ENCODE results near the gene EXD1. TPM values are rescaled to one million over a fixed set of nuclear protein-coding genes. Genes with fewer than 3 reads are reported as not detected.

EXD1 gene
- polyA plus RNA-seq, 4 donors, result 0.27 TPM; not detected in 3

GRCh38 chr15:41180206-41180789 lies 50.3 kb downstream of the EXD1 start:
- H3K4me1 ChIP-seq (ENCODE audit: control insufficient read depth in 3 of 3, insufficient read depth in 2 of 3, low read depth in 1 of 3, low read length in 2 of 3), result no peaks in the 10 kb centered on the region
- H3K27ac ChIP-seq (ENCODE audit: low read depth in 1 of 3, low read length in 2 of 3), result no peak overlapping the region
- H3K27me3 ChIP-seq (ENCODE audit: control insufficient read depth in 3 of 3, insufficient read depth in 3 of 3, low read length in 3 of 3), result no peaks in the 10 kb centered on the region
- no peak overlapping the region for H3K4me3 ChIP-seq (ENCODE audit: low read depth in 1 of 3, low read length in 3 of 3)
- WGBS, 3 donors, result 79 to 92% (median 91%) methylated on average over 6 of the region's 6 CpGs
- H3K36me3 ChIP-seq (ENCODE audit: control insufficient read depth in 3 of 3, insufficient read depth in 2 of 3, low read depth in 1 of 3, low read length in 3 of 3), result no peaks in the 10 kb centered on the region
- DNase-seq (no peak), FAIRE-seq (no peak)
- no peaks in the 10 kb centered on the region for H3K9me3 ChIP-seq (ENCODE audit: control insufficient read depth in 2 of 2, insufficient read depth in 1 of 2, low read depth in 1 of 2, low read length in 1 of 2)

- FAIRE-seq (no peak), DNase-seq (no peak)
- H3K27me3 ChIP-seq (ENCODE audit: control insufficient read depth in 3 of 3, insufficient read depth in 3 of 3, low read length in 3 of 3), result no peaks in the 10 kb centered on the region
- WGBS, 3 donors, result 75 to 91% (median 78%) methylated on average over 4 of the region's 4 CpGs
- H3K4me3 ChIP-seq (ENCODE audit: low read depth in 1 of 3, low read length in 3 of 3), result no peak overlapping the region
- no peaks in the 10 kb centered on the region for H3K4me1 ChIP-seq (ENCODE audit: control insufficient read depth in 3 of 3, insufficient read depth in 2 of 3, low read depth in 1 of 3, low read length in 2 of 3)
- H3K9me3 ChIP-seq (ENCODE audit: control insufficient read depth in 2 of 2, insufficient read depth in 1 of 2, low read depth in 1 of 2, low read length in 1 of 2), result no peaks in the 10 kb centered on the region
- no peaks in the 10 kb centered on the region for H3K36me3 ChIP-seq (ENCODE audit: control insufficient read depth in 3 of 3, insufficient read depth in 2 of 3, low read depth in 1 of 3, low read length in 3 of 3)
- H3K27ac ChIP-seq (ENCODE audit: low read depth in 1 of 3, low read length in 2 of 3), result no peak overlapping the region
These were observed 60.8 kb downstream of the EXD1 start for GRCh38 chr15:41169781-41170180.

DNA sequence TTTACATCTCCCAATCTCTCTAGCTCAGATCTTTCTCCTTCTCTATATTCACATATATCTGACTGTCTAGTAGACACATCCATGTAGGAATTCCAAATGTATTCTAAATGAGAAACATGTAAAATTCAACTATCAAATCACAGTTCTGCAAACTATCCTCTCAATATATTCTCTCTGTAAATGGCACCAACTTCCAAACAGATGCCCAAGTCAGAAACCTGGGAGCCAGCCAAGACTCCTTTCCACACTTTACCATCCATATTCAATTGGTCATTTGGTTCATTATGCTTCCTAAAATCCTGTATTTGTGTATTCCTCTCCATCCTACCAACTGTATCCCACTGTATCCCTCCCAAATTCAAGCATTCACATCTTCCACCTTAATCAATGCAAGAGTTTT lies 61.5 kb downstream of the EXD1 start:
- DNase-seq, result no peak
- no peaks in the 10 kb centered on the region for H3K27me3 ChIP-seq (ENCODE audit: control insufficient read depth in 3 of 3, insufficient read depth in 3 of 3, low read length in 3 of 3)
- no peaks in the 10 kb centered on the region for H3K9me3 ChIP-seq (ENCODE audit: control insufficient read depth in 2 of 2, insufficient read depth in 1 of 2, low read depth in 1 of 2, low read length in 1 of 2)
- no peaks in the 10 kb centered on the region for H3K4me1 ChIP-seq (ENCODE audit: control insufficient read depth in 3 of 3, insufficient read depth in 2 of 3, low read depth in 1 of 3, low read length in 2 of 3)
- H3K4me3 ChIP-seq (ENCODE audit: low read depth in 1 of 3, low read length in 3 of 3), result no peak overlapping the region
- no peak for FAIRE-seq
- H3K27ac ChIP-seq (ENCODE audit: low read depth in 1 of 3, low read length in 2 of 3), result no peak overlapping the region
- no peaks in the 10 kb centered on the region for H3K36me3 ChIP-seq (ENCODE audit: control insufficient read depth in 3 of 3, insufficient read depth in 2 of 3, low read depth in 1 of 3, low read length in 3 of 3)

- Histone ChIP-seq H3K9me3 (ENCODE audit: control insufficient read depth in 2 of 2, insufficient read depth in 1 of 2, low read depth in 1 of 2, low read length in 1 of 2) (no peaks in the 10 kb centered on the region), H3K4me1 (ENCODE audit: control insufficient read depth in 3 of 3, insufficient read depth in 2 of 3, low read depth in 1 of 3, low read length in 2 of 3) (no peaks in the 10 kb centered on the region), H3K36me3 (ENCODE audit: control insufficient read depth in 3 of 3, insufficient read depth in 2 of 3, low read depth in 1 of 3, low read length in 3 of 3) (no peaks in the 10 kb centered on the region), H3K4me3 (ENCODE audit: low read depth in 1 of 3, low read length in 3 of 3) (no peak overlapping the region), H3K27me3 (ENCODE audit: control insufficient read depth in 3 of 3, insufficient read depth in 3 of 3, low read length in 3 of 3) (no peaks in the 10 kb centered on the region), H3K27ac (ENCODE audit: low read depth in 1 of 3, low read length in 2 of 3) (no peak overlapping the region)
- no peak for FAIRE-seq
- WGBS, 3 donors, result 69 to 81% (median 71%) methylated on average over 1 of the region's 1 CpG
- no peak for DNase-seq
These were observed 68.8 kb downstream of the EXD1 start for GRCh38 chr15:41161736-41162135.

GRCh38 chr15:41161336-41161735 lies 69.2 kb downstream of the EXD1 start:
- 69 to 78% (median 76%) methylated on average over 6 of the region's 6 CpGs for WGBS, 3 donors
- Histone ChIP-seq H3K27me3 (ENCODE audit: control insufficient read depth in 3 of 3, insufficient read depth in 3 of 3, low read length in 3 of 3) (no peaks in the 10 kb centered on the region), H3K9me3 (ENCODE audit: control insufficient read depth in 2 of 2, insufficient read depth in 1 of 2, low read depth in 1 of 2, low read length in 1 of 2) (no peaks in the 10 kb centered on the region), H3K27ac (ENCODE audit: low read depth in 1 of 3, low read length in 2 of 3) (no peak overlapping the region), H3K4me1 (ENCODE audit: control insufficient read depth in 3 of 3, insufficient read depth in 2 of 3, low read depth in 1 of 3, low read length in 2 of 3) (no peaks in the 10 kb centered on the region), H3K4me3 (ENCODE audit: low read depth in 1 of 3, low read length in 3 of 3) (no peak overlapping the region), H3K36me3 (ENCODE audit: control insufficient read depth in 3 of 3, insufficient read depth in 2 of 3, low read depth in 1 of 3, low read length in 3 of 3) (no peaks in the 10 kb centered on the region)
- no peak for FAIRE-seq
- DNase-seq, result no peak

DNA sequence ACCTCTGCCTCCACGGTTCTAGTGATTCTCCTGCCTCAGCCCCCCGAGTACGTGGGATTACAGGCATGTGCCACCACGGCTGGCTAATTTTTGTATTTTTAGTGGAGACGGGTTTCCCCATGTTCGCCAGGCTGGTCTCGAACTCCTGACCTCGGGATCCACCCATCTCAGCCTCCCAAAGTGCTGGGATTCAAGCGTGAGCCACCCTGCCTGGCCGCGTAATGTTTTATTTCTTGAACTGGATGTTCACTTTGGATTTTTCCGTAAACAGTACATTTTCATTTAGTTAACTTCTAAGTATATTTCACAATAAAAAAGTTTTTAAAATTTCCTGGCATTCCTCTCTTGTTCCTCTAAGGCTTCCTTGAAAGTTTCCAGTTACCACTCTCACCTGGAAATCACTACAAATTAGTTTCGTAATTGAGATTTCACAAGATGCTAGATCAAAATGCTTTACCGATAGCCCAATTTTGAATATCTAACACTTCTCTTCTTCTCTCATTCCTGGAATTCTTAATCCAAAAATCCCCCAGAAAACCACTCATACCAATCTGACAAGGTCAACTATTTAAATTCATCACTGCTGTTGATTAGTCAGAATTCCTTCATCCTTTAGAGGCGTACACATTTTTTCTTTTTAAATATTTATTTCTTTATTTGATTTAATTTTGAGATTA lies 69.8 kb downstream of the EXD1 start:
- DNase-seq, result no peak
- no peaks in the 10 kb centered on the region for H3K36me3 ChIP-seq (ENCODE audit: control insufficient read depth in 3 of 3, insufficient read depth in 2 of 3, low read depth in 1 of 3, low read length in 3 of 3)
- 86 to 88% (median 87%) methylated on average over 15 of the region's 15 CpGs for WGBS, 3 donors
- no peak for FAIRE-seq
- H3K9me3 ChIP-seq (ENCODE audit: control insufficient read depth in 2 of 2, insufficient read depth in 1 of 2, low read depth in 1 of 2, low read length in 1 of 2), result no peaks in the 10 kb centered on the region
- no peaks in the 10 kb centered on the region for H3K4me1 ChIP-seq (ENCODE audit: control insufficient read depth in 3 of 3, insufficient read depth in 2 of 3, low read depth in 1 of 3, low read length in 2 of 3)
- no peak overlapping the region for H3K27ac ChIP-seq (ENCODE audit: low read depth in 1 of 3, low read length in 2 of 3)
- H3K27me3 ChIP-seq (ENCODE audit: control insufficient read depth in 3 of 3, insufficient read depth in 3 of 3, low read length in 3 of 3), result no peaks in the 10 kb centered on the region
- no peak overlapping the region for H3K4me3 ChIP-seq (ENCODE audit: low read depth in 1 of 3, low read length in 3 of 3)

DNA sequence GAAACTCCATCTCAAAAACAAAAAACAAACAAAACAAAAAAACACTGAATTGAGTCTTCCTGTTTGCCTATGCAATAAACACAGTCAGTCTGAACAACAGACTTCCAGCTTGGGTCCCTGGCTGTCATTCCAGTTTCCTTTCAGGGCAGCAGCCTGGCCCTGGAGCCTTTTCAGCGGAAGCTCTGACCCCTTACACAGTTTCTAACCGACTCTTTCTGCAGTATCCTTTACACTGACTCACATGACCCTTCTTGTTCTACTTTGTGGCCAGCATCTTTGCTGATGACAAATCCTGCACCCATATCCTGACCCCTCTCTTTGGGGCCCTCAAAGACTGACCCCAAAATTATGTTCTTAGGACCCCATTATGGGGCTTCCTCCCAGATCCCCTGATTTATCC lies 76.1 kb downstream of the EXD1 start:
- 63 to 89% (median 82%) methylated on average over 2 of the region's 2 CpGs for WGBS, 3 donors
- Histone ChIP-seq H3K4me1 (ENCODE audit: control insufficient read depth in 3 of 3, insufficient read depth in 2 of 3, low read depth in 1 of 3, low read length in 2 of 3) (no peaks in the 10 kb centered on the region), H3K27me3 (ENCODE audit: control insufficient read depth in 3 of 3, insufficient read depth in 3 of 3, low read length in 3 of 3) (no peaks in the 10 kb centered on the region), H3K9me3 (ENCODE audit: control insufficient read depth in 2 of 2, insufficient read depth in 1 of 2, low read depth in 1 of 2, low read length in 1 of 2) (no peaks in the 10 kb centered on the region), H3K27ac (ENCODE audit: low read depth in 1 of 3, low read length in 2 of 3) (no peak overlapping the region), H3K36me3 (ENCODE audit: control insufficient read depth in 3 of 3, insufficient read depth in 2 of 3, low read depth in 1 of 3, low read length in 3 of 3) (no peaks in the 10 kb centered on the region), H3K4me3 (ENCODE audit: low read depth in 1 of 3, low read length in 3 of 3) (no peak overlapping the region)
- FAIRE-seq (no peak), DNase-seq (no peak)

DNA sequence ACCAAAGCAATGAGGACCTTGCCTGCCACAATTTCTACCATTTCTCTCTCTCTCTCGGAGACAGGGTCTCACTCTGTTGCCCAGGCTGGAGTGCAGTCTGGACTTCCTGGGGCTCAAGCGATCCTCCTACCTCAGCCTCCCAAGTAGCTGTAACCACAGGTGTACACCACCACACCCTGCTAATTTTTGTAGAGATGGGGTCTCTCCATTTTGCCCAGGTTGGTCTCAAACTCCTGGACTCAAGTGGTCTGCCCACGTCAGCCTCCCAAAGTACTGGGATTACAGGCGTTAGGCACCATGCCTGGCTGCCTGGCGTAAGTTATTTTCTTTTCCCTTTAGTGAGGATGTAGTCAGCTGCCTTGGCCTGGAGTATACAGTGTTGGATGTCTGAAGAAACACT lies 76.8 kb downstream of the EXD1 start:
- no peak overlapping the region for H3K27ac ChIP-seq (ENCODE audit: low read depth in 1 of 3, low read length in 2 of 3)
- FAIRE-seq, result no peak
- H3K4me3 ChIP-seq (ENCODE audit: low read depth in 1 of 3, low read length in 3 of 3), result no peak overlapping the region
- WGBS, 3 donors, result 89 to 94% (median 93%) methylated on average over 5 of the region's 5 CpGs
- DNase-seq, result no peak
- no peaks in the 10 kb centered on the region for H3K4me1 ChIP-seq (ENCODE audit: control insufficient read depth in 3 of 3, insufficient read depth in 2 of 3, low read depth in 1 of 3, low read length in 2 of 3)
- H3K27me3 ChIP-seq (ENCODE audit: control insufficient read depth in 3 of 3, insufficient read depth in 3 of 3, low read length in 3 of 3), result no peaks in the 10 kb centered on the region
- no peaks in the 10 kb centered on the region for H3K36me3 ChIP-seq (ENCODE audit: control insufficient read depth in 3 of 3, insufficient read depth in 2 of 3, low read depth in 1 of 3, low read length in 3 of 3)
- no peaks in the 10 kb centered on the region for H3K9me3 ChIP-seq (ENCODE audit: control insufficient read depth in 2 of 2, insufficient read depth in 1 of 2, low read depth in 1 of 2, low read length in 1 of 2)

DNA sequence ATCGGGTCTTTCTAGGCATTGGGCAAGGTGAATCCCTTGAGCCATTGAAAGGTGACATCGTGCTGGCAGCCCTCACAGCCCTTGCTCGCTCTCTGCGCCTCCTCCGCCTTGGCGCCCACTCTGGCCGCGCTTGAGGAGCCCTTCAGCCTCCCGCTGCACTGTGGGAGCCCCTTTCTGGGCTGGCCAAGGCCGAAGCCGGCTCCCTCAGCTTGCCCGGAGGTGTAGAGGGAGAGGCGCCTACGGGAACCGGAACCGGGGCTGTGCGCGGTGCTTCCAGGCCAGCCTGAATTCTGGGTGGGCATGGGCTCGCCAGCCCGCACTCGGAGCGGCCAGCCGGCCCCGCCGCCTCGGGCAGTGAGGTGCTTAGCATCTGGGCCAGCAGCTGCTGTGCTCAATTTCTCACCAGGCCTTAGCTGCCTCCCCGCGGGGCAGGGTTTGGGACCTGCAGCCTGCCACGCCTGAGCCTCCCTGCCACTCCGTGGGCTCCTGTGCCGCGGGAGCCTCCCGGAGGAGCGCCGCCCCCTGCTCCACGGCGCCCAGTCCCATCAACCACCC lies 79.0 kb downstream of the EXD1 start:
- DNase-seq (no peak), FAIRE-seq (no peak)
- 97 to 98% (median 98%) methylated on average over 36 to 37 of the region's 37 CpGs for WGBS, 3 donors
- no peak overlapping the region for H3K27ac ChIP-seq (ENCODE audit: low read depth in 1 of 3, low read length in 2 of 3)
- no peaks in the 10 kb centered on the region for H3K27me3 ChIP-seq (ENCODE audit: control insufficient read depth in 3 of 3, insufficient read depth in 3 of 3, low read length in 3 of 3)
- H3K9me3 ChIP-seq (ENCODE audit: control insufficient read depth in 2 of 2, insufficient read depth in 1 of 2, low read depth in 1 of 2, low read length in 1 of 2), result no peaks in the 10 kb centered on the region
- no peaks in the 10 kb centered on the region for H3K4me1 ChIP-seq (ENCODE audit: control insufficient read depth in 3 of 3, insufficient read depth in 2 of 3, low read depth in 1 of 3, low read length in 2 of 3)
- no peaks in the 10 kb centered on the region for H3K36me3 ChIP-seq (ENCODE audit: control insufficient read depth in 3 of 3, insufficient read depth in 2 of 3, low read depth in 1 of 3, low read length in 3 of 3)
- no peak overlapping the region for H3K4me3 ChIP-seq (ENCODE audit: low read depth in 1 of 3, low read length in 3 of 3)
